Gastrocnemius medialis (tissue), 4 donors: ENCODE data around the gene NTRK3.

ENCODE experiments used
- POLR2A ChIP-seq, 2 donors: fragments of 450-650 bp; IDR thresholded peaks; one replicate each; pipeline ENCODE4 v1.6.1; 2017; ENCODE audit warnings: antibody characterized with exemption in 2 of 2, mild to moderate bottlenecking in 2 of 2, moderate library complexity in 2 of 2
- TF ChIP-seq, protein P1 (sequence below), 5 experiments: fragments of 450-650 bp in 3 of 5; fragments of 200-600 bp in 2 of 5; sonication (generic) in 2 of 5; IDR thresholded peaks in 4 of 5; conservative IDR thresholded peaks in 1 of 5; 1 replicate in 4 of 5; 2 replicates in 1 of 5; pipeline ENCODE4 v1.5.1; 2016 to 2019; ENCODE audit warnings: antibody characterized with exemption in 5 of 5, mild to moderate bottlenecking in 3 of 5, moderate library complexity in 3 of 5

DNA sequence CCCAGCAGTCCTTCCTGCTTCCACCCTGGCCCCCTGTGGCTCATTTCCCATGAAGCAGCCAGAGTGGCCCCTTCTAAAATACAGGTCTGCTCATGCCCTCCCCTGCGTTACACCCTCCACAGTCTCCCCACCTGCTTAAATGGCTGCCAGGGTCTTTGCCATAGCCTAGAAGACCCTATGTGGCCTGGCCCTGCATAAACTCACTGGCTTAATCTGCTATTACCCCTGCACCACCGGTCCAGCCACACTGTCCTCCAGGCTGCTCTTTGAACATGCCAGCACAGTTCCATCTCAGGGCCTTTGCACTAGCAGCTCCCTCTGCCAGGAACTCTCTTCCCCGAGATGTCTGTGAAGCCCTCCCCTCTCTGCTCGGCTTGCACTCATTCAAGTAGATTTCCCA lies 166.8 kb downstream of the NTRK3 start:
- TF ChIP-seq, protein P1, sequence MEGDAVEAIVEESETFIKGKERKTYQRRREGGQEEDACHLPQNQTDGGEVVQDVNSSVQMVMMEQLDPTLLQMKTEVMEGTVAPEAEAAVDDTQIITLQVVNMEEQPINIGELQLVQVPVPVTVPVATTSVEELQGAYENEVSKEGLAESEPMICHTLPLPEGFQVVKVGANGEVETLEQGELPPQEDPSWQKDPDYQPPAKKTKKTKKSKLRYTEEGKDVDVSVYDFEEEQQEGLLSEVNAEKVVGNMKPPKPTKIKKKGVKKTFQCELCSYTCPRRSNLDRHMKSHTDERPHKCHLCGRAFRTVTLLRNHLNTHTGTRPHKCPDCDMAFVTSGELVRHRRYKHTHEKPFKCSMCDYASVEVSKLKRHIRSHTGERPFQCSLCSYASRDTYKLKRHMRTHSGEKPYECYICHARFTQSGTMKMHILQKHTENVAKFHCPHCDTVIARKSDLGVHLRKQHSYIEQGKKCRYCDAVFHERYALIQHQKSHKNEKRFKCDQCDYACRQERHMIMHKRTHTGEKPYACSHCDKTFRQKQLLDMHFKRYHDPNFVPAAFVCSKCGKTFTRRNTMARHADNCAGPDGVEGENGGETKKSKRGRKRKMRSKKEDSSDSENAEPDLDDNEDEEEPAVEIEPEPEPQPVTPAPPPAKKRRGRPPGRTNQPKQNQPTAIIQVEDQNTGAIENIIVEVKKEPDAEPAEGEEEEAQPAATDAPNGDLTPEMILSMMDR (IDR thresholded peaks at IDR 0.05 in 4 of 5, conservative IDR thresholded peaks at IDR 0.05 in 1 of 5) = no peak
- no peak for TF ChIP-seq POLR2A (IDR thresholded peaks at IDR 0.05)
